Uterus (tissue), 4 donors: ENCODE results near the gene PDGFRB. TPM values are rescaled to one million over a fixed set of nuclear protein-coding genes. Genes with fewer than 3 reads are reported as not detected.

Experiments used
- DNase-seq, 2 donors: peaks; one replicate each; pipeline ENCODE4 v3.0.0-alpha.2; 2019 to 2020
- H3K27ac ChIP-seq, 2 donors: fragments of 200-600 bp; sonication (generic); 1 replicate in 1 of 2; 2 replicates in 1 of 2; pipeline ENCODE4 v1.5.1; 2016 to 2018
- H3K27me3 ChIP-seq, 2 donors: fragments of 200-600 bp; sonication (generic); one replicate each; pipeline ENCODE4 v1.5.1; 2018 to 2019; ENCODE audit warnings: control low read depth in 1 of 2
- H3K36me3 ChIP-seq, 2 donors: fragments of 200-600 bp; sonication (generic); one replicate each; pipeline ENCODE4 v1.5.1; 2019; ENCODE audit warnings: control low read depth in 1 of 2
- H3K4me1 ChIP-seq, 2 donors: fragments of 200-600 bp; sonication (generic); one replicate each; pipeline ENCODE4 v1.5.1; 2018 to 2019; ENCODE audit warnings: control low read depth in 1 of 2
- H3K4me3 ChIP-seq, 2 donors: fragments of 200-600 bp; sonication (generic); 1 replicate in 1 of 2; 2 replicates in 1 of 2; pipeline ENCODE4 v1.5.1; 2018 to 2019; ENCODE audit warnings: mild to moderate bottlenecking in 1 of 2
- H3K9me3 ChIP-seq, 2 donors: fragments of 200-600 bp; sonication (generic); one replicate each; pipeline ENCODE4 v1.5.1; 2019; ENCODE audit warnings: control low read depth in 1 of 2
- POLR2A ChIP-seq, 2 donors: fragments of 450-650 bp; IDR thresholded peaks; one replicate each; pipeline ENCODE4 v1.6.1; 2016; ENCODE audit warnings: antibody characterized with exemption in 2 of 2, mild to moderate bottlenecking in 1 of 2, moderate library complexity in 1 of 2
- intact Hi-C: fragments of 100-400 bp; cut with DNase I; formaldehyde crosslinking; loops from one replicate; pipeline ENCODE4 v1.15.1; 2023; ENCODE audit warnings: low total_unique reads
- total RNA-seq, 4 donors: library from RNA; depleted of rRNA in 3 of 4; stranded (reverse); fragments of >200 nt in 3 of 4; gene quantifications; one replicate each; pipeline versions ENCODE4 v1.1.0 to v1.2.4, GENCODE V29; 2014 to 2023
- TF ChIP-seq, protein P1 (sequence below), 4 experiments: fragments of 200-600 bp in 2 of 4; fragments of 450-650 bp in 2 of 4; sonication (generic) in 2 of 4; IDR thresholded peaks; one replicate each; pipeline ENCODE4 v1.5.1; 2016 to 2019; ENCODE audit warnings: antibody characterized with exemption in 4 of 4, mild to moderate bottlenecking in 2 of 4, moderate library complexity in 1 of 4
- donor health status: DM: yes; HTN: yes; CAD: no.

Gene PDGFRB
- total RNA-seq, 4 donors from 2014 or later: 60.2 to 378 (median 235) TPM

- TF ChIP-seq, protein P1, sequence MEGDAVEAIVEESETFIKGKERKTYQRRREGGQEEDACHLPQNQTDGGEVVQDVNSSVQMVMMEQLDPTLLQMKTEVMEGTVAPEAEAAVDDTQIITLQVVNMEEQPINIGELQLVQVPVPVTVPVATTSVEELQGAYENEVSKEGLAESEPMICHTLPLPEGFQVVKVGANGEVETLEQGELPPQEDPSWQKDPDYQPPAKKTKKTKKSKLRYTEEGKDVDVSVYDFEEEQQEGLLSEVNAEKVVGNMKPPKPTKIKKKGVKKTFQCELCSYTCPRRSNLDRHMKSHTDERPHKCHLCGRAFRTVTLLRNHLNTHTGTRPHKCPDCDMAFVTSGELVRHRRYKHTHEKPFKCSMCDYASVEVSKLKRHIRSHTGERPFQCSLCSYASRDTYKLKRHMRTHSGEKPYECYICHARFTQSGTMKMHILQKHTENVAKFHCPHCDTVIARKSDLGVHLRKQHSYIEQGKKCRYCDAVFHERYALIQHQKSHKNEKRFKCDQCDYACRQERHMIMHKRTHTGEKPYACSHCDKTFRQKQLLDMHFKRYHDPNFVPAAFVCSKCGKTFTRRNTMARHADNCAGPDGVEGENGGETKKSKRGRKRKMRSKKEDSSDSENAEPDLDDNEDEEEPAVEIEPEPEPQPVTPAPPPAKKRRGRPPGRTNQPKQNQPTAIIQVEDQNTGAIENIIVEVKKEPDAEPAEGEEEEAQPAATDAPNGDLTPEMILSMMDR (IDR thresholded peaks at IDR 0.05): no peak
- TF ChIP-seq POLR2A (IDR thresholded peaks at IDR 0.05): no peak
- Histone ChIP-seq H3K4me1 (peaks cover 0 to 23% of the 10 kb centered on the region in 2 donors), H3K4me3 (no peak overlapping the region), H3K36me3 (no peaks in the 10 kb centered on the region), H3K27me3 (no peaks in the 10 kb centered on the region), H3K27ac (peak overlapping the region; percentile 97 to 99), H3K9me3 (no peaks in the 10 kb centered on the region)
- DNase-seq: peak; percentile 66
- intact Hi-C loops: no loop called here
These were observed 2.7 kb upstream of the PDGFRB start for GRCh38 chr5:150158170-150158949.

DNA sequence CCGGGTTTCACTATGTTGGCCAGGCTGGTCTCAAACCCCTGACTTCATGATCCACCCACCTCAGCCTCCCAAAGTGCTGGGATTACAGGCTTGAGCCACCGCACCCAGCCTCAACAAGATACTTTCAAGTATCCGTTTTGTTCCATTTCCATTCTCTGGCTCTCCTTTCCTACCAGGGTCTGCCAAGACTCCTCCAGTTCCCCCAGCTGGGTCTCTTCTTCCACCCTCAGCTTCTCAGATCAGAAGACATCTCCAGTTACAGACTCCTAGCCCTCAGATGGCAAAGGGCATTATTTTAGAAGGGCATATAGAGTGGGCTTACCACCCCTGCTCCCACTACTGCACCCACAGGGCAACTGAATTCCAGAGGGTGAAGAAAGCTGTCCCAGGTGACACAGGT lies 1.5 kb upstream of the PDGFRB start:
- H3K9me3 ChIP-seq: no peaks in the 10 kb centered on the region
- peaks cover 0 to 23% of the 10 kb centered on the region in 2 donors for H3K4me1 ChIP-seq
- no peak for TF ChIP-seq POLR2A (IDR thresholded peaks at IDR 0.05)
- TF ChIP-seq, protein P1 (IDR thresholded peaks at IDR 0.05): no peak
- no peak for DNase-seq
- H3K27ac ChIP-seq: peak overlapping the region; percentile 97 to 99
- intact Hi-C loops: no loop called here
- H3K27me3 ChIP-seq: no peaks in the 10 kb centered on the region
- no peak overlapping the region for H3K4me3 ChIP-seq
- no peaks in the 10 kb centered on the region for H3K36me3 ChIP-seq

DNA sequence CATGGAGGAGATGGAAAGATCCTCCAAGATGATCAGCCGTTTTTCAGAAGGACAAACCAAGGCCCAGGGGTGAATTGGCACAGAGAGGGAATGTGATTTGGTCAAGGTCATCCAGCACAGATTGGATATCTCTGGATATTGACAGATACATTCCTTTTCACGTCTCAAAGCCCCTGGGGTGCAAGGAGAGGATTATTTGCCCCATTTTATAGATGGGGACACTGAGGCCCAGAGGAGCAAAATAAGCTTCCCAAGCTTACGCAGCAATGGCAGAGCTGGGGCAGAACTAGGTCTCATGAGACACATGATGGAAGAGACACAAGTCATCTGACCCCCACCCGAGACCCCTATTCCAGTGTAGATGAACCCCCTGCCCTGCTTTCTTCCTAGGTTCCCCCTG lies 895 bp upstream of the PDGFRB start:
- H3K4me3 ChIP-seq: peak overlapping the region in 1 of 2 donors; percentile 78

GRCh38 chr5:150156027-150156368 lies 353 bp upstream of the PDGFRB start:
- Histone ChIP-seq H3K4me1 (peaks cover 0 to 23% of the 10 kb centered on the region in 2 donors), H3K9me3 (no peaks in the 10 kb centered on the region), H3K36me3 (no peaks in the 10 kb centered on the region), H3K27ac (peak overlapping the region; percentile 97 to 99), H3K27me3 (no peaks in the 10 kb centered on the region), H3K4me3 (peak overlapping the region; percentile 78 to 86)
- TF ChIP-seq POLR2A (IDR thresholded peaks at IDR 0.05): no peak
- TF ChIP-seq, protein P1 (IDR thresholded peaks at IDR 0.05): no peak
- DNase-seq: no peak
- intact Hi-C loops: no loop called here

More for the DNA sequence above, 895 bp upstream of the PDGFRB start:
- no peak for TF ChIP-seq POLR2A (IDR thresholded peaks at IDR 0.05)
- TF ChIP-seq, protein P1 (IDR thresholded peaks at IDR 0.05): no peak
- Histone ChIP-seq H3K36me3 (no peaks in the 10 kb centered on the region), H3K4me1 (peaks cover 0 to 23% of the 10 kb centered on the region in 2 donors), H3K27me3 (no peaks in the 10 kb centered on the region), H3K9me3 (no peaks in the 10 kb centered on the region), H3K27ac (peak overlapping the region; percentile 97 to 99)
- no peak for DNase-seq
- intact Hi-C loops: no loop called here

DNA sequence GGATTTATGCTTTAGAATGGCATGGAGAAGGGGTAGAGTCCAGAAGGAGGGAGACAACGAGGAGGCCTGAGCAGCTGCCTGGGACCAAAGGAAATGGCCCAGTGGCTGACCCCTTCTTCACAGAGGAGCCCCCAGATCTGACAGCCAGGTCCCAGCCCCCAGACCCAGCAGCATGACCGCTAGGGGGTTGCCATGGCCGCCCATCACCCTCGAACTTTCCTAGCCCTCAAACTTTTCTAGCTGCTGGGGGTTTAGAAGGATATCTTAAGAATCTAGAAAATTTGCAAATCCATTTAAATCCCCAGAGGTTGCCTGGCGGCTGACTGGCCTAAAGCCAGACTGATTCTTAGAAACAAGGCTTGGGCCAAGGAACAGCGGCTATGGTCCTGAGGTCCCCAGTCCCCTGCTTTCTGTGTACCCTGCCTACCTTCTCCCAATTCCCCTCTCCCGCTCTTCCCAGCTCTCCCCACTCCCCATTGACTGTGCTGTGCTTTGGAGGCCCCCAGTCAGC lies 972 bp downstream of the PDGFRB start:
- Histone ChIP-seq H3K4me3 (peak overlapping the region; percentile 78 to 86), H3K27me3 (no peaks in the 10 kb centered on the region), H3K27ac (peak overlapping the region; percentile 97 to 99), H3K4me1 (peaks cover 0 to 14% of the 10 kb centered on the region in 2 donors), H3K9me3 (no peaks in the 10 kb centered on the region), H3K36me3 (no peaks in the 10 kb centered on the region)
- TF ChIP-seq POLR2A (IDR thresholded peaks at IDR 0.05): peak in 1 of 2 donors; percentile 2
- TF ChIP-seq, protein P1 (IDR thresholded peaks at IDR 0.05): no peak
- intact Hi-C loops: no loop called here
- DNase-seq: no peak
